Fibroblast of villous mesenchyme (primary cell): Measurements from ENCODE around the gene EVA1C. TPM values are rescaled to one million over a fixed set of nuclear protein-coding genes. Genes with fewer than 3 reads are reported as not detected.

ENCODE experiments used
- DNase-seq: peaks from one replicate; pipeline ENCODE4 v3.0.0-alpha.2; 2010; ENCODE audit warnings: low read depth
- H3K4me3 ChIP-seq: 2 replicates; pipeline ENCODE4 v1.5.1; 2011; ENCODE audit warnings: low read depth, mild to moderate bottlenecking, low read length
- CTCF ChIP-seq: IDR thresholded peaks from 2 replicates; pipeline ENCODE4 v1.5.1; 2012; ENCODE audit warnings: low read depth, mild to moderate bottlenecking, low read length; ENCODE audit not compliant: insufficient read depth
- total RNA-seq: library from RNA; depleted of rRNA; stranded (reverse); fragments of >200 nt; gene quantifications from 2 replicates; pipeline ENCODE4 v1.2.3, GENCODE V29; 2012

EVA1C gene
- total RNA-seq, 1 donor = 10.8 TPM

- no peak for DNase-seq
- TF ChIP-seq CTCF = no peak
- H3K4me3 ChIP-seq = no peak overlapping the region
Measured at GRCh38 chr21:32547018-32547417, 134.5 kb downstream of the EVA1C start.

- H3K4me3 ChIP-seq = no peak overlapping the region
- DNase-seq = no peak
- TF ChIP-seq CTCF = no peak
Measured at GRCh38 chr21:32548978-32549377, 136.5 kb downstream of the EVA1C start.

GRCh38 chr21:32549440-32549839 lies 136.9 kb downstream of the EVA1C start:
- DNase-seq = no peak
- no peak for TF ChIP-seq CTCF
- H3K4me3 ChIP-seq = no peak overlapping the region

GRCh38 chr21:32549886-32550285 lies 137.4 kb downstream of the EVA1C start:
- no peak overlapping the region for H3K4me3 ChIP-seq
- DNase-seq = no peak
- no peak for TF ChIP-seq CTCF

- no peak for TF ChIP-seq CTCF
- H3K4me3 ChIP-seq = no peak overlapping the region
- no peak for DNase-seq
Measured at GRCh38 chr21:32554832-32555638, 142.5 kb downstream of the EVA1C start.

- no peak for TF ChIP-seq CTCF
- DNase-seq = no peak
- no peak overlapping the region for H3K4me3 ChIP-seq
Measured at GRCh38 chr21:32558106-32558505, 145.6 kb downstream of the EVA1C start.
